RWPE2 (cell line): ENCODE results near the gene ZFP57.

Source experiments
- ATAC-seq: fragments of 200-7000 bp; cut with Tn5 transposase; 3 replicates; pipeline ENCODE4 v1.9.1; 2021; ENCODE audit warnings: low read depth
- DNase-seq: peaks from one replicate; pipeline ENCODE4 v3.0.0-alpha.2; 2020; ENCODE audit warnings: low spot score
- H3K27ac ChIP-seq: fragments of 450-650 bp; 2 replicates; pipeline ENCODE4 v1.5.1; 2017; ENCODE audit warnings: mild to moderate bottlenecking; ENCODE audit not compliant: poor library complexity, severe bottlenecking
- H3K27me3 ChIP-seq: fragments of 250-450 bp; sonication (Bioruptor Pico); 2 replicates; pipeline ENCODE4 v1.5.1; 2021; ENCODE audit warnings: mild to moderate bottlenecking, moderate library complexity; ENCODE audit not compliant: insufficient read depth, poor library complexity, severe bottlenecking
- H3K36me3 ChIP-seq: fragments of 250-450 bp; sonication (Bioruptor Pico); 2 replicates; pipeline ENCODE4 v1.5.1; 2020; ENCODE audit warnings: low read depth, mild to moderate bottlenecking, moderate library complexity
- H3K4me1 ChIP-seq: fragments of 250-450 bp; sonication (Bioruptor Pico); 2 replicates; pipeline ENCODE4 v1.5.1; 2021; ENCODE audit warnings: mild to moderate bottlenecking, moderate library complexity; ENCODE audit not compliant: insufficient read depth, poor library complexity, severe bottlenecking
- H3K4me3 ChIP-seq: fragments of 250-450 bp; sonication (Bioruptor Pico); 2 replicates; pipeline ENCODE4 v1.5.1; 2021; ENCODE audit warnings: mild to moderate bottlenecking, moderate library complexity; ENCODE audit not compliant: severe bottlenecking
- H3K9me3 ChIP-seq: fragments of 250-450 bp; sonication (Bioruptor Pico); 2 replicates; pipeline ENCODE4 v1.5.1; 2021; ENCODE audit warnings: mild to moderate bottlenecking, moderate library complexity; ENCODE audit not compliant: severe bottlenecking
- TF ChIP-seq, protein P1 (sequence below): fragments of 450-650 bp; IDR thresholded peaks from one replicate; pipeline ENCODE4 v1.5.1; 2017; ENCODE audit warnings: mild to moderate bottlenecking, moderate library complexity; ENCODE audit not compliant: poor library complexity, severe bottlenecking

The ZFP57 gene

DNA sequence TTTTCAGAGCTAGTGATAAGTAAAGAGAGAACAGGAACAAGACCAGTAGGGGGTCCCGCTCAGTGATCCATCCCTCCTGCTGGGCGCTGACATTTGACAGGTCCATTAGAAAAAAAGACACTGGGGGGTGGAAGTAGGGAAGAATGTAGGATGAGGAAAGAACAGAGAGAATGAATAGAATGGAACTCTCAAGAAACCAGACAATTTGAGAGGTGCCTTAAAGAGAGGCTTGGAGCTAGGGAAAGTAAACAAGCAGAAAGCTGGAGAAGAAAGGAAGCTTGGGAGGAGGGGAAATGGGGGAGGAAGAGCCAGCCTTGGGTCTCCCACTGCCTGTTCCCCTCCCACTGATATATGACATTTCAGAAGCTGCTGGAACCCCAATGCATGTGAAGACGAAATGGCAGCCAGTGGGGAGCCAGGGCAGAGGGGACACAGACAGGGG lies 56.4 kb downstream of the ZFP57 start:
- Histone ChIP-seq H3K27me3 (no peaks in the 10 kb centered on the region), H3K4me3 (no peak overlapping the region), H3K36me3 (peaks cover 33% of the 10 kb centered on the region), H3K4me1 (peaks cover 3% of the 10 kb centered on the region), H3K9me3 (no peaks in the 10 kb centered on the region), H3K27ac (no peak overlapping the region)
- TF ChIP-seq, protein P1, sequence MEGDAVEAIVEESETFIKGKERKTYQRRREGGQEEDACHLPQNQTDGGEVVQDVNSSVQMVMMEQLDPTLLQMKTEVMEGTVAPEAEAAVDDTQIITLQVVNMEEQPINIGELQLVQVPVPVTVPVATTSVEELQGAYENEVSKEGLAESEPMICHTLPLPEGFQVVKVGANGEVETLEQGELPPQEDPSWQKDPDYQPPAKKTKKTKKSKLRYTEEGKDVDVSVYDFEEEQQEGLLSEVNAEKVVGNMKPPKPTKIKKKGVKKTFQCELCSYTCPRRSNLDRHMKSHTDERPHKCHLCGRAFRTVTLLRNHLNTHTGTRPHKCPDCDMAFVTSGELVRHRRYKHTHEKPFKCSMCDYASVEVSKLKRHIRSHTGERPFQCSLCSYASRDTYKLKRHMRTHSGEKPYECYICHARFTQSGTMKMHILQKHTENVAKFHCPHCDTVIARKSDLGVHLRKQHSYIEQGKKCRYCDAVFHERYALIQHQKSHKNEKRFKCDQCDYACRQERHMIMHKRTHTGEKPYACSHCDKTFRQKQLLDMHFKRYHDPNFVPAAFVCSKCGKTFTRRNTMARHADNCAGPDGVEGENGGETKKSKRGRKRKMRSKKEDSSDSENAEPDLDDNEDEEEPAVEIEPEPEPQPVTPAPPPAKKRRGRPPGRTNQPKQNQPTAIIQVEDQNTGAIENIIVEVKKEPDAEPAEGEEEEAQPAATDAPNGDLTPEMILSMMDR, result no peak
- ATAC-seq, result no peak
- no peak for DNase-seq
